Thyroid gland (tissue), 4 donors: ENCODE measurements around the gene CLEC11A.

Experiments
- POLR2A ChIP-seq, 2 donors: fragments of 450-650 bp; IDR thresholded peaks; one replicate each; pipeline ENCODE4 v1.6.1; 2017; ENCODE audit warnings: antibody characterized with exemption in 2 of 2, mild to moderate bottlenecking in 2 of 2, moderate library complexity in 1 of 2
- TF ChIP-seq, protein P1 (sequence below), 6 experiments: fragments of 200-600 bp in 3 of 6; fragments of 450-650 bp in 3 of 6; sonication (generic) in 3 of 6; IDR thresholded peaks; one replicate each; pipeline ENCODE4 v1.5.1; 2016 to 2019; ENCODE audit warnings: antibody characterized with exemption in 6 of 6, mild to moderate bottlenecking in 2 of 6, inconsistent platforms in 1 of 6, moderate library complexity in 1 of 6

DNA sequence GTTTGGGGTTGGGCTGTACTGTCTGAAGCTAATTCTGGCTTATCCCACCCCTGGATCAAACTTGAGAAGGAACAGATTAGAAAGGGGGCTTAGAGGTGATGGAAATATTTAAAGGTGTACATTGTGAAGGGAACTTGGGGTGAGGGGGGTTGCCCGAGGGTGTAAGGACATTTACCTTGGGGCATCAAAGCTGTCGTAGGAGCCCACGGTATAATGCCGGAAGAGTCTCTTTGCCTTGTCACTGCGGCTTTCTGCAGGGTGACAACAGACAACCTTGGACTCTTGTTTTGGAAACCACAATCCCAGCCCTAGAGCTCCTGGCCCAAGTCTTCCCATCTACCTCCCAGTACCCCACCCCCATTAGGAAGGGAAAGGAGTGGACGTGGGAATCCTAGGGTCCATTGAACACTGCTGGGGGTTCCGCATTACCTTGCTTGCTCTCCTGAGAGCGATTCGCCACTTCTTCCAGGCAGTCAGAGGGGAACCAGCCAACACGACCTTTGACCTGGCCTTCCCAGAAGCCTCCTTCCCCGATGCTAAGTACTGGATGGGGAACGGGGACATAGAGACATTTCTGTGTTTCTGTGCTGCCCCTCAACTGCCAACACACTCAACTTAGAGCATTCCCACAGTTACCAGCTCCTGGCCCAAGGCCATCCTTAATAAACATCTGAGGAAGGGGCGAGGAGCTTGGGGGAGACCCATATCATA lies 25.6 kb upstream of the CLEC11A start:
- no peak for TF ChIP-seq POLR2A (IDR thresholded peaks at IDR 0.05)
- TF ChIP-seq, protein P1, sequence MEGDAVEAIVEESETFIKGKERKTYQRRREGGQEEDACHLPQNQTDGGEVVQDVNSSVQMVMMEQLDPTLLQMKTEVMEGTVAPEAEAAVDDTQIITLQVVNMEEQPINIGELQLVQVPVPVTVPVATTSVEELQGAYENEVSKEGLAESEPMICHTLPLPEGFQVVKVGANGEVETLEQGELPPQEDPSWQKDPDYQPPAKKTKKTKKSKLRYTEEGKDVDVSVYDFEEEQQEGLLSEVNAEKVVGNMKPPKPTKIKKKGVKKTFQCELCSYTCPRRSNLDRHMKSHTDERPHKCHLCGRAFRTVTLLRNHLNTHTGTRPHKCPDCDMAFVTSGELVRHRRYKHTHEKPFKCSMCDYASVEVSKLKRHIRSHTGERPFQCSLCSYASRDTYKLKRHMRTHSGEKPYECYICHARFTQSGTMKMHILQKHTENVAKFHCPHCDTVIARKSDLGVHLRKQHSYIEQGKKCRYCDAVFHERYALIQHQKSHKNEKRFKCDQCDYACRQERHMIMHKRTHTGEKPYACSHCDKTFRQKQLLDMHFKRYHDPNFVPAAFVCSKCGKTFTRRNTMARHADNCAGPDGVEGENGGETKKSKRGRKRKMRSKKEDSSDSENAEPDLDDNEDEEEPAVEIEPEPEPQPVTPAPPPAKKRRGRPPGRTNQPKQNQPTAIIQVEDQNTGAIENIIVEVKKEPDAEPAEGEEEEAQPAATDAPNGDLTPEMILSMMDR (IDR thresholded peaks at IDR 0.05): no peak
